Aorta (tissue), 5 donors: ENCODE results near the gene ZDHHC16. TPM values are rescaled to one million over a fixed set of nuclear protein-coding genes. Genes with fewer than 3 reads are reported as not detected.

Experiments used
- ATAC-seq: fragments of 200-7000 bp; cut with Tn5 transposase; one replicate; pipeline ENCODE4 v1.9.1; 2022; ENCODE audit warnings: moderate library complexity; ENCODE audit not compliant: low FRiP score
- DNase-seq, 2 donors: peaks; one replicate each; pipeline ENCODE4 v3.0.0-alpha.2; 2020
- H3K27ac ChIP-seq, 2 donors: one replicate each; pipeline ENCODE4 v1.5.1; 2013; ENCODE audit warnings: low read length in 2 of 2, mild to moderate bottlenecking in 2 of 2, moderate library complexity in 2 of 2, control low read depth in 1 of 2, inconsistent platforms in 1 of 2, low read depth in 1 of 2
- H3K27me3 ChIP-seq, 2 donors: one replicate each; pipeline ENCODE4 v1.6.1; 2013; ENCODE audit warnings: control low read depth in 1 of 2, low read length in 1 of 2, mild to moderate bottlenecking in 1 of 2, moderate library complexity in 1 of 2; ENCODE audit not compliant: insufficient read depth in 2 of 2, control insufficient read depth in 1 of 2
- H3K36me3 ChIP-seq, 2 donors: one replicate each; pipeline ENCODE4 v1.6.1; 2013; ENCODE audit warnings: control low read depth in 1 of 2, low read length in 1 of 2, mild to moderate bottlenecking in 1 of 2; ENCODE audit not compliant: insufficient read depth in 2 of 2, control insufficient read depth in 1 of 2
- H3K4me1 ChIP-seq, 2 donors: one replicate each; pipeline ENCODE4 v1.6.1; 2013; ENCODE audit warnings: low read length in 2 of 2, control low read depth in 1 of 2, mild to moderate bottlenecking in 1 of 2, moderate library complexity in 1 of 2; ENCODE audit not compliant: insufficient read depth in 2 of 2, control insufficient read depth in 1 of 2
- H3K4me3 ChIP-seq, 2 donors: one replicate each; pipeline ENCODE4 v1.5.1; 2013; ENCODE audit warnings: low read length in 2 of 2, control low read depth in 1 of 2, mild to moderate bottlenecking in 1 of 2
- H3K9me3 ChIP-seq: one replicate; pipeline ENCODE4 v1.6.1; 2013; ENCODE audit warnings: mild to moderate bottlenecking, low read length; ENCODE audit not compliant: control insufficient read depth
- WGBS, 2 donors: extraction: QIAGEN DNeasy Blood & Tissue Kit; methylation state at CpG; one replicate each; pipeline ENCODE4 v1.1.7; 2013; 5-methylcytosine and 5-hydroxymethylcytosine counted together
- intact Hi-C, 2 donors: fragments of 100-400 bp; cut with DNase I; formaldehyde crosslinking; loops; one replicate each; pipeline versions ENCODE4 v1.14.2 to v1.15.0; 2022
- polyA plus RNA-seq, 2 donors: library from polyadenylated mRNA; stranded (reverse); fragments of 200-250 nt; gene quantifications; one replicate each; pipeline ENCODE4 v1.2.3, GENCODE V29; 2013
- total RNA-seq, 2 donors: library from RNA; stranded (reverse); fragmentation: NEBNext Ultra II Directional; extraction: Animal tissue kit (Norgen Biotek cat#: 25700); gene quantifications; one replicate each; pipeline ENCODE4 v1.2.1, GENCODE V29; 2021
- donor health status: healthy with polysubstance abuse.
- donor health status: Bipolar disorder and iron deficiency.
- donor health status: DM: no; HTN: no; CAD: no.
- donor health status: DM: no; HTN: no; CAD: no.
- donor health status: DM: yes; HTN: yes; CAD: no.

The ZDHHC16 gene
- total and polyA plus RNA-seq, 4 donors, result 17.8 to 35.6 (median 28.7) TPM

DNA sequence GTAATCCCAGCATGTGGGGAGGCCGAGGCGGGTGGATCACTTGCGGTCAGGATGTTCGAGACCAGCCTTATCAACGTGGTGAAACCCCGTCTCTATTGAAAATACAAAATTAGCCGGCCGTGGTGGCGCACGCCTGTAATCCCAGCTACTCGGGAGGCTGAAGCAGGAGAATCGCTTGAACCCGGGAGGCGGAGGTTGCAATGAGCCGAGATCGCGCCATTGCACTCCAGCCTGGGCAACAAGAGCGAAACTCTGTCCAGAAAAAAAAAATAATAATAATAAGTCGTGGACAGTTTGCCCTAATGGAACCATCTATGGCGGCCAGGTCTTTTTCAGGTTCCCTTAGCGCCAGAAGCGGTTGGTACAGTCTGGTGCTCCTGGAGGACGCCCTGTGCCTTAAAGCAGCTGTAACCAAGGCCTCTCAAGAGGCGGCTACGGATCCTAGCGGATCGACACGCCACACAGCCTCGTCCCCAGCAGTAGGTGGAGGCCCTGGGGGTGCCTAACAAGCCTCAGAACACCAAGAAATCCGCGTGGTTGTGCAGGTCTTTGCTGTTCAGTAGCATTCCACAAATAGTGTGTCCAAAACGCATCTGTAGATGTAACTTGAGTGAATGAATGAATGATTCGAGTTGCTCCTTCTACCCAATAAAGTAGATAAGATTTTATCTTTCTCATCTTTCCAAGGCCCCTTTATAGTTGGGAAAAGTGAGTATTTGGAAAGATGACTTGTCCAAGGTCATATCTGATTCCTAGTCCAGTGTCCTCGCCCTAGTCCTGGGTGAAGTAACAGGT is 19.0 kb upstream of the ZDHHC16 start:
- peaks cover 0 to 6% of the 10 kb centered on the region in 2 donors for H3K4me1 ChIP-seq
- intact Hi-C loops, result loop anchor here in 1 of 2 donors (2.0 kb wide), 1 partner anchor 18 kb away; no protein-coding TSS in a partner anchor
- H3K4me3 ChIP-seq, result peak overlapping the region; percentile 22 to 76
- H3K27ac ChIP-seq, result no peak overlapping the region
- 6 to 9% methylated on average over 34 of the region's 34 CpGs for WGBS, 2 donors
- H3K9me3 ChIP-seq, result no peaks in the 10 kb centered on the region
- no peaks in the 10 kb centered on the region for H3K27me3 ChIP-seq
- no peak for ATAC-seq
- DNase-seq, result peak in 1 of 2 donors; percentile 57
- peaks cover 3 to 9% of the 10 kb centered on the region in 2 donors for H3K36me3 ChIP-seq

DNA sequence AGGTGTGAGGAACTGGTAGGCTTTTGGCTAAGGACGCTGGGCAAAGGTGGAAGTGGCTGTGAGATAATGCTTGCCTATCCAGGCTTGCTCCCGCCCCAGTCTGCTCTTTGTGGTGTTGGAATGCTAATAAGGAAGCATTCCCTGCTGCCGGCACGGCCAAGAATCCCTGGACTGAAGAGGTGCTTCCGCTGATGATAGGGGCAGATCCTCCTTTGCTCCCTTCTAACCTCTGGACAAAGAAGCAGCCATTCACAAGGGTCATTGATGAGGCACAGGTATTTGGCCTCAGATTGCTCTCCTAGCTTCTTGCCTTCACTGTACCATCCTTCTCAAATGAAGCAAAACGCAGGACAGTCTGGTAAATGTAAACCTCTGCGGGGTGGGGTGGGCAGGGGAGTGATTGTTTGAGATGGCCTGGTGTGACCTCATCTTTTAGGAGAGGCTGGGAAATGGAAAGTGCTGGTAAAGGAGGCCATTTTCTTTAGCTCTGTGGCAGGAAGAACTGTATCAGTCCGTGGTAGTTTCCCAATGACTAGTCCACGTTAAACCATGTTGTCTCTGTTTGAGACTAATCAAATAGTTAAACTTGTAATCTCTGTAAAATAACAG is 18.3 kb upstream of the ZDHHC16 start:
- WGBS, 2 donors, result 12 to 17% methylated on average over 9 of the region's 9 CpGs
- Histone ChIP-seq H3K4me3 (peak overlapping the region in 1 of 2 donors; percentile 76), H3K27me3 (no peaks in the 10 kb centered on the region), H3K9me3 (no peaks in the 10 kb centered on the region), H3K27ac (no peak overlapping the region), H3K4me1 (peaks cover 0 to 6% of the 10 kb centered on the region in 2 donors), H3K36me3 (peaks cover 3 to 11% of the 10 kb centered on the region in 2 donors)
- DNase-seq, result no peak
- ATAC-seq, result no peak
- intact Hi-C loops, result loop anchor here in 1 of 2 donors (2.0 kb wide), 1 partner anchor 17 kb away; no protein-coding TSS in a partner anchor

DNA sequence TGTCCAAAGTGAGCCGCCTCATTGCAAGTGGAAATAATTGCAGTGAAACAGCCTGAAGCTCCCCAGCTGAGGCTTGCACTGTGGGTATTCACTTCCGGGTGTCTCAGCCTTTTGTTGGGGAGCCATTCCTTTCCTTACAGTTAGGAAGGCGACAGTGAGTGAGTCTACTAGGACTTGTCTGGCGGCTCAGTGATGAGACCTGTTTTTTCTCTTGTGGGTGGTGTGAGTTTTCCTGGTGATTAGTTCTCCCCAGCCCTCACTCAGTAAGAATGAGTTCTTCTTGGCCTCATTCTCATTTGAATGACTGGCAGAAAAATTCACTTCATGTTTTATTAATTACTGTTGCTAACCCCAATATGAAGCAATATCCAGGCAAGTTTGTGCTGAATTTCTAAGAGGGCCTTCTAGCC is 17.4 kb upstream of the ZDHHC16 start:
- intact Hi-C loops, result no loop called here
- Histone ChIP-seq H3K27me3 (no peaks in the 10 kb centered on the region), H3K27ac (no peak overlapping the region), H3K4me1 (peaks cover 0 to 6% of the 10 kb centered on the region in 2 donors), H3K36me3 (peaks cover 5 to 11% of the 10 kb centered on the region in 2 donors), H3K4me3 (no peak overlapping the region), H3K9me3 (no peaks in the 10 kb centered on the region)
- no peak for DNase-seq
- 71 to 73% methylated on average over 4 of the region's 4 CpGs for WGBS, 2 donors
- no peak for ATAC-seq

DNA sequence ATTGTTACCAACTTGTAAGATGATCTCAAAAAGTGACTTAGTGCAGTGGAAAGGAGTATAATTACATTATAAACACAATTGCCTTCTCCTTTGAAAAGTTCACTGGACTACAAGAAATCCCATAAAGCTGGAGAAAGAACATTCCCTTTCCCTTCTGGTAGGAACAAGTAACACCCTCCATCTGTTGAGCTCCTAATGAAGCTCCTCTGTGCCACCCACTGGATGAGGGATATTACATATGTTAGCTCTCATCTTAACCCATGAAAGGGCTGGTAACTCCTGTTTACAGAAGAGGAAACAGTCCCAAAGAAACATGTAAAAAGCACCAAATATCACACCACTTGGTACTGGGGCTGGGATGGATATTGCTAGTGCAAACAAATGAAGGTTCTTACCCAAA is 11.9 kb upstream of the ZDHHC16 start:
- no peak overlapping the region for H3K4me3 ChIP-seq
- ATAC-seq (no peak), DNase-seq (no peak)
- intact Hi-C loops, result no loop called here
- no peaks in the 10 kb centered on the region for H3K27me3 ChIP-seq
- no peaks in the 10 kb centered on the region for H3K4me1 ChIP-seq
- no peaks in the 10 kb centered on the region for H3K9me3 ChIP-seq
- H3K27ac ChIP-seq, result no peak overlapping the region
- H3K36me3 ChIP-seq, result peaks cover 11 to 12% of the 10 kb centered on the region in 2 donors

DNA sequence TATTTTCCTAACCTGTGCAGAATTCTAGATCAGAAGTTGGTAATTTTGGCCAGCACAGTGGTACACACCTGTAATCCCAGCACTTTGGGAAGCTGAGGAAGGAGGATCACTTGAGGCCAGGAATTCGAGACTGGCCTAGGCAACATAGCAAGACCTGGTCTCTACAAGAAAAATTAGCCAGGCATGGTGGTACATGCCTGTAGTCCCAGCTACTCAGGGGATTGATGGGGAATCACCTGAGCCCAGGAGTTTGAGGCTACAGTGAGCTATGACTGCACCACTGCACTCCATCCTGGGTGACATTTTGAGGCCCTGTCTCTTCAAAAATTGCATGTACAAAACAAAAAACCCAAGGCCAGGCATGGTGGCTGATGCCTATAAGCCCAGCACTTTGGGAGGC is 11.4 kb upstream of the ZDHHC16 start:
- 83 to 89% methylated on average over 1 of the region's 1 CpG for WGBS, 2 donors
- intact Hi-C loops, result no loop called here
- DNase-seq, result no peak
- H3K4me3 ChIP-seq, result no peak overlapping the region
- H3K9me3 ChIP-seq, result no peaks in the 10 kb centered on the region
- H3K4me1 ChIP-seq, result no peaks in the 10 kb centered on the region
- no peak overlapping the region for H3K27ac ChIP-seq
- peaks cover 11 to 14% of the 10 kb centered on the region in 2 donors for H3K36me3 ChIP-seq
- no peaks in the 10 kb centered on the region for H3K27me3 ChIP-seq
- ATAC-seq, result no peak

DNA sequence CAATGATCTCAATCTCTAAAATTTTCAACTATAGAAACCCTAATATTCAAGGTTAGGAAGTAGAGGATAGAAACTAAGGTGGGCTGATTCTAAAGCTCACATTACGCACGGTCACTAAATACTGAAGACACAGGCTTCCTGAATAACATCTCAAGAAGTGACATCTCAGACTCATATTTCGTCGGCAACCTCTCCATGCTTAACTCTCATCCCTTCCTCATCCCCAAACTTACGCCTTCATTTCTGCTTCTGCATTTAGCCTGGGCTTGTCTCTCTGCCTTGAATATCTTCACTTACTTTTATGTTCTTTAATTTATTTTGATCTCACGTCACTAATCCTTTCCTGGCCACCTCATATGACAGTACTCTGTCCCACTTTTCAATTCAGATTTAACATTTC is 10.8 kb upstream of the ZDHHC16 start:
- Histone ChIP-seq H3K36me3 (peaks cover 11 to 14% of the 10 kb centered on the region in 2 donors), H3K9me3 (no peaks in the 10 kb centered on the region), H3K27me3 (no peaks in the 10 kb centered on the region), H3K4me1 (no peaks in the 10 kb centered on the region), H3K4me3 (no peak overlapping the region), H3K27ac (no peak overlapping the region)
- 84 to 94% methylated on average over 6 of the region's 6 CpGs for WGBS, 2 donors
- ATAC-seq (no peak), DNase-seq (no peak)
- intact Hi-C loops, result no loop called here

DNA sequence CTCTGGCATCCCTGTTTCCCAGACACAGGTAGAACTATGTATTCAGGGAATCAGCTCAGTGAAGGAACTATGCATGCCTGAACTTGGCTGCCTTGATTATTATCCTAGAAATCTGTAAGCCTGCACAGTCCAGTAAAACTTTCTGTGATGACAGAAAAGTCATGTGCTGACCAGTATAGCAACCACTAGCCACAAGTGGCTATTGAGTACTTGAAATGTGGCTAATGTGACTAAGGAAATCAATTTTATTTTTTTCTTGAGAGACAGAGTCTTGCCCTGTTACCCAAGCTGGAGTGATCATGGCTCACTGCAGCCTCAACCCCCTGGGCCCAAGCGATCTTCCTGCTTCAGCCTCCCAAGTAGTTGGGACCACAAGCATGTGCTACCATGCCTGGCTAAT is 3.7 kb upstream of the ZDHHC16 start:
- H3K27ac ChIP-seq, result no peak overlapping the region
- DNase-seq (no peak), ATAC-seq (no peak)
- peaks cover 0 to 6% of the 10 kb centered on the region in 2 donors for H3K36me3 ChIP-seq
- H3K27me3 ChIP-seq, result no peaks in the 10 kb centered on the region
- H3K9me3 ChIP-seq, result no peaks in the 10 kb centered on the region
- no peak overlapping the region for H3K4me3 ChIP-seq
- peaks cover 5 to 8% of the 10 kb centered on the region in 2 donors for H3K4me1 ChIP-seq
- 91 to 94% methylated on average over 1 of the region's 1 CpG for WGBS, 2 donors
- intact Hi-C loops, result loop anchor here in 1 of 2 donors (10.0 kb wide), 1 partner anchor 53 kb away; the partner anchor contains the start of genes MMS19 and UBTD1

DNA sequence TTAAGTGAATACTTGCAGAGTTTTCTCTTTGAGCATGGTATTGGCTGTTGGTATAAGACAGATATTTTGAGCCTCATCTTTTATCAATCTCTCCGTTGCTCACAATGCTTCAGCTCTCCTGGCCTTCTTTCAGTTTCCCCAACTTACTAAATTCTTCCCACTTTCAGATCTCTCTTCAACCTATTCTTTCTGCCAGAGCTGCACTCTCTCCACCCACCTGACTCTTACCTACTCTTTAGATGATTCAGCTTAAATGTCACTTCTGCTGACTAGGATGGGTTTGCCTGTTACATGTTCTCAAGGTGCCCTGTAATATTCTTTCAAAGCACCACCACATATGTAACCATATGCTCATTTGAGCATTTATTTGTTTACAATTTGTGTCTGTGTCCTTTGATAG is 1.8 kb upstream of the ZDHHC16 start:
- no peak for DNase-seq
- Histone ChIP-seq H3K36me3 (peaks cover 0 to 3% of the 10 kb centered on the region in 2 donors), H3K4me3 (no peak overlapping the region), H3K27me3 (no peaks in the 10 kb centered on the region), H3K9me3 (no peaks in the 10 kb centered on the region), H3K4me1 (peaks cover 7 to 8% of the 10 kb centered on the region in 2 donors), H3K27ac (no peak overlapping the region)
- no peak for ATAC-seq
- intact Hi-C loops, result loop anchor here in 1 of 2 donors (2.0 to 10.0 kb wide), 2 partner anchors 17 to 51 kb away; partner anchors contain the start of genes MMS19, PGAM1 and UBTD1
- WGBS, 2 donors, result 83 to 93% methylated on average over 1 of the region's 1 CpG
